PC-9 (cell line): ENCODE measurements around the gene ZBTB25.

Experiments
- CTCF ChIP-seq: fragments of 200-600 bp; sonication (generic); conservative IDR thresholded peaks from 2 replicates; pipeline ENCODE4 v1.6.1; 2017; ENCODE audit warnings: mixed run types, antibody characterized with exemption, mild to moderate bottlenecking, moderate library complexity
- EZH2 ChIP-seq: fragments of 200-600 bp; sonication (generic); IDR thresholded peaks from 2 replicates; pipeline ENCODE4 v1.8.0; 2017; ENCODE audit warnings: antibody characterized with exemption, low read depth

- no peak for TF ChIP-seq CTCF
- no peak for TF ChIP-seq EZH2
Measured at GRCh38 chr14:64409126-64409920, 94.3 kb downstream of the ZBTB25 start.
